Measurements from ENCODE around the gene MLIP. TPM values are rescaled to one million over a fixed set of nuclear protein-coding genes. Genes with fewer than 3 reads are reported as not detected.

Gene MLIP
- polyA plus RNA-seq, 2 donors, result 4.1 to 4.7 TPM

- Histone ChIP-seq H3K27ac (ENCODE audit: low read depth in 2 of 2, low read length in 1 of 2) (no peak overlapping the region), H3K9me3 (ENCODE audit: control insufficient read depth in 2 of 2, insufficient read depth in 1 of 2, low read depth in 1 of 2, low read length in 1 of 2) (no peaks in the 10 kb centered on the region), H3K4me3 (ENCODE audit: low read depth in 1 of 2, low read length in 2 of 2) (no peak overlapping the region), H3K27me3 (ENCODE audit: control insufficient read depth in 1 of 2, insufficient read depth in 2 of 2, low read length in 2 of 2) (no peaks in the 10 kb centered on the region), H3K36me3 (ENCODE audit: control insufficient read depth in 2 of 2, insufficient read depth in 2 of 2, low read length in 1 of 2) (no peaks in the 10 kb centered on the region), H3K4me1 (ENCODE audit: control insufficient read depth in 2 of 2, insufficient read depth in 2 of 2, low read length in 1 of 2) (no peaks in the 10 kb centered on the region)
- WGBS, 2 donors, result 89 to 95% methylated on average over 3 of the region's 3 CpGs
These were observed 21.9 kb downstream of the MLIP start for GRCh38 chr6:54133186-54133585.

GRCh38 chr6:54134935-54135334 lies 23.7 kb downstream of the MLIP start:
- 74 to 82% methylated on average over 2 of the region's 2 CpGs for WGBS, 2 donors
- Histone ChIP-seq H3K9me3 (ENCODE audit: control insufficient read depth in 2 of 2, insufficient read depth in 1 of 2, low read depth in 1 of 2, low read length in 1 of 2) (no peaks in the 10 kb centered on the region), H3K4me1 (ENCODE audit: control insufficient read depth in 2 of 2, insufficient read depth in 2 of 2, low read length in 1 of 2) (no peaks in the 10 kb centered on the region), H3K4me3 (ENCODE audit: low read depth in 1 of 2, low read length in 2 of 2) (no peak overlapping the region), H3K27ac (ENCODE audit: low read depth in 2 of 2, low read length in 1 of 2) (no peak overlapping the region), H3K36me3 (ENCODE audit: control insufficient read depth in 2 of 2, insufficient read depth in 2 of 2, low read length in 1 of 2) (no peaks in the 10 kb centered on the region), H3K27me3 (ENCODE audit: control insufficient read depth in 1 of 2, insufficient read depth in 2 of 2, low read length in 2 of 2) (no peaks in the 10 kb centered on the region)

- H3K4me1 ChIP-seq (ENCODE audit: control insufficient read depth in 2 of 2, insufficient read depth in 2 of 2, low read length in 1 of 2), result no peaks in the 10 kb centered on the region
- 15 to 19% methylated on average over 2 of the region's 2 CpGs for WGBS, 2 donors
- H3K27ac ChIP-seq (ENCODE audit: low read depth in 2 of 2, low read length in 1 of 2), result no peak overlapping the region
- H3K36me3 ChIP-seq (ENCODE audit: control insufficient read depth in 2 of 2, insufficient read depth in 2 of 2, low read length in 1 of 2), result no peaks in the 10 kb centered on the region
- H3K27me3 ChIP-seq (ENCODE audit: control insufficient read depth in 1 of 2, insufficient read depth in 2 of 2, low read length in 2 of 2), result no peaks in the 10 kb centered on the region
- H3K4me3 ChIP-seq (ENCODE audit: low read depth in 1 of 2, low read length in 2 of 2), result no peak overlapping the region
- no peaks in the 10 kb centered on the region for H3K9me3 ChIP-seq (ENCODE audit: control insufficient read depth in 2 of 2, insufficient read depth in 1 of 2, low read depth in 1 of 2, low read length in 1 of 2)
These were observed 24.6 kb downstream of the MLIP start for GRCh38 chr6:54135665-54136369.

DNA sequence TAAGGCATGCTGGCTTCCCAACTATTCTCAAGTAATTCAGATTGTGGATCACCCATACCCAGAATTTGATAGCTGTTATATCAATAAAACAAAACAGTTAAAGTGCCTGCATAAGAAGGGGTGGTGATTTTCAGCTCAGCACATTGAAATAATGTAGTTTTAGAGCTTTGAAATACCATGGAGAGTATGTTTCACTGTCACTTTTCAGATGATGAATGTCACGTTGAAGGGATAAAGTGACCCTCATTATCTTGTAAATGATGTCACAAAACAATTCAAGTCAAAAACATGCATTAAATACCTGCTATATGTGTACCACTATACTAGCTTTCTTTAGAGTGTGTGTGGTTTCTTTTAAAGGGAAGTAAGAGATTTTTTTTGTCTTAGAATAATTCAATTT lies 27.6 kb downstream of the MLIP start:
- Histone ChIP-seq H3K4me3 (ENCODE audit: low read depth in 1 of 2, low read length in 2 of 2) (no peak overlapping the region), H3K27me3 (ENCODE audit: control insufficient read depth in 1 of 2, insufficient read depth in 2 of 2, low read length in 2 of 2) (no peaks in the 10 kb centered on the region), H3K36me3 (ENCODE audit: control insufficient read depth in 2 of 2, insufficient read depth in 2 of 2, low read length in 1 of 2) (no peaks in the 10 kb centered on the region), H3K4me1 (ENCODE audit: control insufficient read depth in 2 of 2, insufficient read depth in 2 of 2, low read length in 1 of 2) (no peaks in the 10 kb centered on the region), H3K9me3 (ENCODE audit: control insufficient read depth in 2 of 2, insufficient read depth in 1 of 2, low read depth in 1 of 2, low read length in 1 of 2) (no peaks in the 10 kb centered on the region), H3K27ac (ENCODE audit: low read depth in 2 of 2, low read length in 1 of 2) (no peak overlapping the region)
- 79 to 81% methylated on average over 1 of the region's 1 CpG for WGBS, 2 donors

DNA sequence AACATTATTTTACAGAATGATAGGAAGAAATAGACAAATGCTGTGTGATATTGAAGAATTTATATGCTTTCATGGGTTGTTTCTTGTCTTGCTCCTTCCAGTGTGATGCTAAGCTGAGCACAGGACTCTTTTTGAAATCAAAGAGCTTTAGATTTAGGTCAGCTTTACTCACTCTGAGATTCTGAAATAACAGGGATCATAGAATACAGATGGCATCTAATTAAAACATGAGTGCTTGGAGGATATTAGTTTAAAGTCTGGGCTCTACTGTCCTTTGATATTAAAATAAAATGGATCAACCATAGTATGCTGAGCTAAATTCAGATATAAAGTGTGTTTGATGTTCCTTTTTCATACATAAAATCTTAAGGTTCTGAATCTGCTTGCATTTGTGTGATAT lies 29.6 kb downstream of the MLIP start:
- no peaks in the 10 kb centered on the region for H3K36me3 ChIP-seq (ENCODE audit: control insufficient read depth in 2 of 2, insufficient read depth in 2 of 2, low read length in 1 of 2)
- H3K4me3 ChIP-seq (ENCODE audit: low read depth in 1 of 2, low read length in 2 of 2), result no peak overlapping the region
- no peaks in the 10 kb centered on the region for H3K27me3 ChIP-seq (ENCODE audit: control insufficient read depth in 1 of 2, insufficient read depth in 2 of 2, low read length in 2 of 2)
- H3K9me3 ChIP-seq (ENCODE audit: control insufficient read depth in 2 of 2, insufficient read depth in 1 of 2, low read depth in 1 of 2, low read length in 1 of 2), result no peaks in the 10 kb centered on the region
- H3K4me1 ChIP-seq (ENCODE audit: control insufficient read depth in 2 of 2, insufficient read depth in 2 of 2, low read length in 1 of 2), result no peaks in the 10 kb centered on the region
- H3K27ac ChIP-seq (ENCODE audit: low read depth in 2 of 2, low read length in 1 of 2), result no peak overlapping the region

DNA sequence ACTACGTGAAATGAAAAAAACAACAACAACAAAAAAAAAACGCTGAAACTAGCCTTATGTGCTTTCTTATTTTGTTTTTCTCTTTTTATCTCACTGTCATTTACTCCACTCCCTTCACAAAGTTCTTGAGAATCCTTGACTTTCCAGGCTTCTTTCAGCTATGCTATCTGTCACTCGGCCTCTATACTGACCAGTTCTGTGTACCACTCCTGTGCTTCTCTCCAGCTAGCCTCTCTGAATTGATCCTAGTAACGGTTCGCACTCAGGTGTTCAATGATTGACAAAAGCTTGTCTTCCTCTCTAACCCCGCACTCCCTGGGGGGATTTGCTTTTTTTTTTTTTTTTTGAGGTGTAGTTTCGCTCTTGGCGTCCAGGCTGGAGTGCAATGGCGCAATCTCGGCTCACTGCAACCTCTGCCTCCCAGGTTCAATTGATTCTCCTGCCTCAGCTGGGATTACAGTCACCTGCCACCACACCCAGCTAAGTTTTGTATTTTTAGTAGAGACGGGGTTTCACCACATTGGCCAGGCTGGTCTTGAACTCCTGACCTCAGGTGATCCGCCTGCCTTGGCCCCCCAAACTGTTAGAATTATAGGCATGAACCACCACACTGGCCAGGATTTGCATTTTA lies 31.8 kb downstream of the MLIP start:
- 89 to 90% methylated on average over 12 of the region's 12 CpGs for WGBS, 2 donors
- Histone ChIP-seq H3K36me3 (ENCODE audit: control insufficient read depth in 2 of 2, insufficient read depth in 2 of 2, low read length in 1 of 2) (no peaks in the 10 kb centered on the region), H3K9me3 (ENCODE audit: control insufficient read depth in 2 of 2, insufficient read depth in 1 of 2, low read depth in 1 of 2, low read length in 1 of 2) (no peaks in the 10 kb centered on the region), H3K27me3 (ENCODE audit: control insufficient read depth in 1 of 2, insufficient read depth in 2 of 2, low read length in 2 of 2) (no peaks in the 10 kb centered on the region), H3K4me3 (ENCODE audit: low read depth in 1 of 2, low read length in 2 of 2) (no peak overlapping the region), H3K4me1 (ENCODE audit: control insufficient read depth in 2 of 2, insufficient read depth in 2 of 2, low read length in 1 of 2) (no peaks in the 10 kb centered on the region), H3K27ac (ENCODE audit: low read depth in 2 of 2, low read length in 1 of 2) (no peak overlapping the region)

GRCh38 chr6:54151861-54152260 lies 40.6 kb downstream of the MLIP start:
- H3K27ac ChIP-seq (ENCODE audit: low read depth in 2 of 2, low read length in 1 of 2), result no peak overlapping the region
- H3K9me3 ChIP-seq (ENCODE audit: control insufficient read depth in 2 of 2, insufficient read depth in 1 of 2, low read depth in 1 of 2, low read length in 1 of 2), result no peaks in the 10 kb centered on the region
- H3K36me3 ChIP-seq (ENCODE audit: control insufficient read depth in 2 of 2, insufficient read depth in 2 of 2, low read length in 1 of 2), result no peaks in the 10 kb centered on the region
- 34 to 49% methylated on average over 1 of the region's 1 CpG for WGBS, 2 donors
- H3K27me3 ChIP-seq (ENCODE audit: control insufficient read depth in 1 of 2, insufficient read depth in 2 of 2, low read length in 2 of 2), result no peaks in the 10 kb centered on the region
- H3K4me1 ChIP-seq (ENCODE audit: control insufficient read depth in 2 of 2, insufficient read depth in 2 of 2, low read length in 1 of 2), result no peaks in the 10 kb centered on the region
- H3K4me3 ChIP-seq (ENCODE audit: low read depth in 1 of 2, low read length in 2 of 2), result no peak overlapping the region

- no peak overlapping the region for H3K4me3 ChIP-seq (ENCODE audit: low read depth in 1 of 2, low read length in 2 of 2)
- no peaks in the 10 kb centered on the region for H3K27me3 ChIP-seq (ENCODE audit: control insufficient read depth in 1 of 2, insufficient read depth in 2 of 2, low read length in 2 of 2)
- H3K27ac ChIP-seq (ENCODE audit: low read depth in 2 of 2, low read length in 1 of 2), result no peak overlapping the region
- no peaks in the 10 kb centered on the region for H3K36me3 ChIP-seq (ENCODE audit: control insufficient read depth in 2 of 2, insufficient read depth in 2 of 2, low read length in 1 of 2)
- H3K9me3 ChIP-seq (ENCODE audit: control insufficient read depth in 2 of 2, insufficient read depth in 1 of 2, low read depth in 1 of 2, low read length in 1 of 2), result no peaks in the 10 kb centered on the region
- no peaks in the 10 kb centered on the region for H3K4me1 ChIP-seq (ENCODE audit: control insufficient read depth in 2 of 2, insufficient read depth in 2 of 2, low read length in 1 of 2)
These were observed 45.5 kb downstream of the MLIP start for GRCh38 chr6:54156650-54157250.

GRCh38 chr6:54157405-54157804 lies 46.2 kb downstream of the MLIP start:
- no peak overlapping the region for H3K27ac ChIP-seq (ENCODE audit: low read depth in 2 of 2, low read length in 1 of 2)
- no peaks in the 10 kb centered on the region for H3K36me3 ChIP-seq (ENCODE audit: control insufficient read depth in 2 of 2, insufficient read depth in 2 of 2, low read length in 1 of 2)
- no peak overlapping the region for H3K4me3 ChIP-seq (ENCODE audit: low read depth in 1 of 2, low read length in 2 of 2)
- no peaks in the 10 kb centered on the region for H3K9me3 ChIP-seq (ENCODE audit: control insufficient read depth in 2 of 2, insufficient read depth in 1 of 2, low read depth in 1 of 2, low read length in 1 of 2)
- H3K27me3 ChIP-seq (ENCODE audit: control insufficient read depth in 1 of 2, insufficient read depth in 2 of 2, low read length in 2 of 2), result no peaks in the 10 kb centered on the region
- no peaks in the 10 kb centered on the region for H3K4me1 ChIP-seq (ENCODE audit: control insufficient read depth in 2 of 2, insufficient read depth in 2 of 2, low read length in 1 of 2)

GRCh38 chr6:54173089-54173488 lies 61.8 kb downstream of the MLIP start:
- Histone ChIP-seq H3K36me3 (ENCODE audit: control insufficient read depth in 2 of 2, insufficient read depth in 2 of 2, low read length in 1 of 2) (no peaks in the 10 kb centered on the region), H3K27me3 (ENCODE audit: control insufficient read depth in 1 of 2, insufficient read depth in 2 of 2, low read length in 2 of 2) (no peaks in the 10 kb centered on the region), H3K4me1 (ENCODE audit: control insufficient read depth in 2 of 2, insufficient read depth in 2 of 2, low read length in 1 of 2) (no peaks in the 10 kb centered on the region), H3K9me3 (ENCODE audit: control insufficient read depth in 2 of 2, insufficient read depth in 1 of 2, low read depth in 1 of 2, low read length in 1 of 2) (no peaks in the 10 kb centered on the region), H3K27ac (ENCODE audit: low read depth in 2 of 2, low read length in 1 of 2) (no peak overlapping the region), H3K4me3 (ENCODE audit: low read depth in 1 of 2, low read length in 2 of 2) (no peak overlapping the region)
